ENCODE data around the gene C2CD5.

Gene C2CD5

GRCh38 chr12:22437031-22437806 is 107.1 kb downstream of the C2CD5 start:
- TF ChIP-seq REST (IDR thresholded peaks at IDR 0.05; ENCODE audit: low read depth) (no peak), FOXM1 (IDR thresholded peaks at IDR 0.05; ENCODE audit: borderline replicate concordance, low read depth) (no peak), CEBPB (IDR thresholded peaks at IDR 0.05) (no peak), TEAD4 (IDR thresholded peaks at IDR 0.05) (no peak), CREB1 (IDR thresholded peaks at IDR 0.05; ENCODE audit: low read depth) (no peak), TCF12 (IDR thresholded peaks at IDR 0.05; ENCODE audit: low read depth) (no peak), TAF1 (IDR thresholded peaks at IDR 0.05; ENCODE audit: low read depth) (no peak), EP300 (IDR thresholded peaks at IDR 0.05; ENCODE audit: borderline replicate concordance) (no peak), USF1 (IDR thresholded peaks at IDR 0.05) (no peak), ZBTB7A (IDR thresholded peaks at IDR 0.05; ENCODE audit: low read depth) (no peak), RAD21 (IDR thresholded peaks at IDR 0.05; ENCODE audit: low read depth) (no peak), YY1 (IDR thresholded peaks at IDR 0.05; ENCODE audit: low read depth) (no peak)

- TF ChIP-seq TCF12 (IDR thresholded peaks at IDR 0.05; ENCODE audit: low read depth) (no peak), EP300 (IDR thresholded peaks at IDR 0.05; ENCODE audit: borderline replicate concordance) (no peak), CEBPB (IDR thresholded peaks at IDR 0.05) (no peak), ZBTB7A (IDR thresholded peaks at IDR 0.05; ENCODE audit: low read depth) (no peak), MAX (IDR thresholded peaks at IDR 0.05) (no peak), YY1 (IDR thresholded peaks at IDR 0.05; ENCODE audit: low read depth) (no peak)
Measured at GRCh38 chr12:22435583-22435982, 108.8 kb downstream of the C2CD5 start.

GRCh38 chr12:22431693-22432251 is 112.6 kb downstream of the C2CD5 start:
- TF ChIP-seq REST (IDR thresholded peaks at IDR 0.05; ENCODE audit: low read depth): no peak
- TF ChIP-seq ZBTB7A (IDR thresholded peaks at IDR 0.05; ENCODE audit: low read depth): no peak
- TF ChIP-seq EP300 (IDR thresholded peaks at IDR 0.05; ENCODE audit: borderline replicate concordance): no peak
- TF ChIP-seq FOXM1 (IDR thresholded peaks at IDR 0.05; ENCODE audit: borderline replicate concordance, low read depth): no peak
- TF ChIP-seq TEAD4 (IDR thresholded peaks at IDR 0.05): no peak
- TF ChIP-seq YY1 (IDR thresholded peaks at IDR 0.05; ENCODE audit: low read depth): no peak
- no peak for TF ChIP-seq USF1 (IDR thresholded peaks at IDR 0.05)
- no peak for TF ChIP-seq EGR1 (IDR thresholded peaks at IDR 0.05)
- no peak for TF ChIP-seq NFIC (IDR thresholded peaks at IDR 0.05)
- no peak for TF ChIP-seq MAX (IDR thresholded peaks at IDR 0.05)
- no peak for TF ChIP-seq TAF1 (IDR thresholded peaks at IDR 0.05; ENCODE audit: low read depth)
- no peak for TF ChIP-seq CEBPB (IDR thresholded peaks at IDR 0.05)

GRCh38 chr12:22416801-22417200 is 127.5 kb downstream of the C2CD5 start:
- TF ChIP-seq TEAD4 (IDR thresholded peaks at IDR 0.05) (no peak), EP300 (IDR thresholded peaks at IDR 0.05; ENCODE audit: borderline replicate concordance) (no peak), CEBPB (IDR thresholded peaks at IDR 0.05) (no peak), MAX (IDR thresholded peaks at IDR 0.05) (no peak), ZBTB7A (IDR thresholded peaks at IDR 0.05; ENCODE audit: low read depth) (no peak), EGR1 (IDR thresholded peaks at IDR 0.05) (no peak), USF1 (IDR thresholded peaks at IDR 0.05) (no peak), YY1 (IDR thresholded peaks at IDR 0.05; ENCODE audit: low read depth) (no peak)

Measured in Ishikawa (cell line).